HG03378 (cell line): ENCODE results near the gene RAD9A.

Source experiments
- ATAC-seq: cut with Tn5 transposase; IDR thresholded peaks from one replicate; pipeline ENCODE4 v1.9.1; 2021; ENCODE audit warnings: mild to moderate bottlenecking, moderate library complexity; ENCODE audit not compliant: unreplicated experiment

The RAD9A gene

GRCh38 chr11:67391304-67392182, at the start of gene RAD9A:
Gene RAD9A, plus strand, starts transcription at chr11:67391986. Its CDS starts 59 bp downstream, at chr11:67392045.
- no peak for ATAC-seq

GRCh38 chr11:67344264-67344663, 47.5 kb upstream of the RAD9A start:
- no peak for ATAC-seq

DNA sequence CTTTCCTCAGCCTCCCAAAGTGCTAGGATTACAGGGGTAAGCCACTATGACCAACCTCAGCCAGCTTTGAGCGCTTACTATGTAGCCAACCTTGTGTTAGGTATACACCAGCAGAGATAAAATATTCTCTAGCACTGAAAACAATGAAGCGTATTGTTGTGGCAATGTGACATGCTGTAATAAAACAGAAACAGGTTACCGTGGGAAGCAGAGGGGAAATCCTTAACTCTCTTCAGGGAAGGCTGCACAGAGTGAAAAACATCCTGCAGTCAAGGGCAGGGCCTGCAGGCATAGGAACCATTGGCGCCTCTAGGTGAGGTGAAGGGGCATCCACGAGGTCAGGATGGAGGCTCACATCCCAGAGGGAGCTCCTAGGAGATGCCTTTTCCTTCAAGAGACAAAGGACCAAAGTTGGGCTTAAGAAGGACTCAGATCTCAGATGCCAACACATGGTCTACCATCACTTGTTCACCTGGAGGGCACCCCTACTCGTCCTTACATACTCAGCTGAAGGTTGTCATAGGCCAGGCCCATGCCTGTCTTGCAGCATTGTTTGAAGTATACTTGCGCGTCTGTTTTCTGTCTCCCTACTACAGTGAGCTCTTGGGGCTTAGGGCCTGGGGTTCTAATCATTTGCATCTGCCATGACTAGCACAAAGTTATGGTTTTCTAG, 46.4 kb upstream of the RAD9A start:
- no peak for ATAC-seq

GRCh38 chr11:67345920-67346819, 45.6 kb upstream of the RAD9A start:
- no peak for ATAC-seq

DNA sequence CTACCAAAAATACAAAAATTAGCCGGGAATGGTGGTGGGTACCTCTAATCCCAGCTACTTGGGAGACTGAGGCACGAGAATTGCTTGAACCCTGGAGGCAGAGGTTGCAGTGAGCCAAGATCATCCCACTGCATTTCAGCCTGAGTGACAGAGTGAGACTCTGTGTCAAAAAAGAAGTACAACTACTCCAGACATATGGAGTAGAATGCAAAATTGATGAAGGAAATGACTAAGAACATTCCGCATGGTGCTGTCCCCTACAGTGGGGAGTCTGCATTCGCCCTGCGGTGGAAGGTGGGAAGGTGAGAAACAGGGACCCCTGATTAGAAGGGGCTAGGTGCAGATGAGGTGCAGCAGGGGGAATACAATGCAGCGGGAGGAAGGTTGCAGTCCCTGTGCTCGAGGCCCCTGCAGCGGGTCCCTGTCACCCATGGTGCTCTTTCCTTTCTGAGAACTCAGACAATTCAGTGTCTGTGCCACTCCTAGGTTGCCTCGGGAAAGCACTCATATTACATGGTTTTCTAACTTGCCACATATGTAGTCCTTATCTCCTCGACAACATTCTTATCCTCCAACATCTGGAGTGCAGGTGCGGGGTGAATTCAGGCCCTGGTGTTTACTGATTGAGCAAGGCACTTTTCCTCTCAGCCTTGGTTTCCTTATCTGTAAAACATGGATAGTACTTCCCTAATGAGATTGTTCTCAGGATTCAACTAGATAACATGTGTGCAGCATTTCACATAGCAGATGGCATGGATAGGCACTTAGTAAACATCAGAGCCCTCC, 43.6 kb upstream of the RAD9A start:
- no peak for ATAC-seq

- ATAC-seq, result no peak
These were observed 42.8 kb upstream of the RAD9A start for GRCh38 chr11:67349036-67349435.

GRCh38 chr11:67349457-67349856, 42.3 kb upstream of the RAD9A start:
- no peak for ATAC-seq

DNA sequence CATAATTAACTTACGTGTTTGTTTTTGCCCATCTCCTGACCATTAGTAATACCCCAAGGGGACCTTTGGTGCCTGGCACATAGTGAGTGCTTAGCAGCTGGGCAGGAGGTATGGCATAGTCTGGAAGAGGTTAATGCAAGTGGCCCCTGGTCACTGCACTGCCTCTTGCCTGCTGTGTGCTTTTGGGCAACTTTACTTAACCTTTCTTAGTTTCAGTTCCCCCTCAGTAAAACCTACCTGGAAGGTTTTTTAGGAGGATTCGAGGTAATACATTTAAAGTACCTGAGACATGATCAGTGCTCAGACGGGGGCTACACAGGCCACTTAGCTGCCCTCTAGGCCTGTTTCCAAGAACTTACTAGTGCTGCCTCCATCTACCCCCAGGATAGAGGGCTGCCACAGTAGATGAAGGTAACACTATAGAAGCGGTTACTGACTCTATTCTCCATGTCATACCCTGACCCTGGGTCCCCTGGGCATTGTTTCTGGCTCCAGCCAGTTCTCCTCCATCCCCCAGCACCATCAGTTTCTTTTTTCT, 41.8 kb upstream of the RAD9A start:
- no peak for ATAC-seq

GRCh38 chr11:67351275-67352005, 40.3 kb upstream of the RAD9A start:
- ATAC-seq, result no peak

- ATAC-seq, result no peak
These were observed 39.1 kb upstream of the RAD9A start for GRCh38 chr11:67352546-67353316.

GRCh38 chr11:67353317-67354074, 38.3 kb upstream of the RAD9A start, which contains the start of gene POLD4:
Gene POLD4, minus strand, starts transcription at chr11:67353546. Its CDS starts 147 bp downstream, at chr11:67353399.
- peak; percentile 63 for ATAC-seq

GRCh38 chr11:67354075-67355022, 37.4 kb upstream of the RAD9A start:
- ATAC-seq, result peak; percentile 11

DNA sequence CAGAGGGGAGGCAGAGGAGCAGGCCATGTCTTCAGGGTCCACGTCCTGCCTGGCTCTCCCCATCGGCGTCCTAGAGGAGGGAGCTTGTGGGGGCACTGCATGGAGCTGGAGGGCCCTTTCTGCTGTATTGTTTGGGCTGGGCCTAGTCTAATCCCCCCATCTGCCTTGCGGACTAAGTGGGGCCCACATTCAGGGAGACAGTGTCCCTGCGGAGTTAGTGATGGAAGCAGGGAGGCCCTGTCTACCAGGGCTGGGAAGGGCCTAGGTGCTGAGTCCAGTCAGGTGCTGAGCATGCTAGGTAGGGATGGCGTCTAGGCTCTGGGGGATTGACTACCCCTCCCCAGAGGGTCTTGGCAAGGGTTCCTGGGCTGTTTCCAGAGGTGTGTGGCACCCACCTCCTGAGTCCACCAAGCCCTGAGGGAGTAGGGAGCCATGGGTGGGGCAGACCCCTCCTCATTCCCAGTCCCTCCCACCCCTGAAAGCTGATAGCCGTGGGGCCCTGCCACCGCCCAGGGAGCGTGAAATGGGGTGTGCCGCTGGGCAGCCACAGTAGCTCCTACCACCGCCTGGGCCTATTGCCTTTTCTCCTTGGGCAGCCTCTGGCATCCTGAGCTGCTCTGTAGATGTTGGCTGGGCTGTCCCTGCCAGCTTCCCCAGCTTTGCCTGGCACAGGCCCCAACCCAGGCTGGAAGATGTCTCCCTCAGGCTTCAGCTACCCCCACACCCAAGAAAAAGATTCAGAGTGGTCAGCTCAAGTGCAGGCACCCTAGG, 36.6 kb upstream of the RAD9A start:
- ATAC-seq, result no peak

- ATAC-seq, result no peak
These were observed 35.9 kb upstream of the RAD9A start for GRCh38 chr11:67355794-67356386.

GRCh38 chr11:67356387-67356863, 35.4 kb upstream of the RAD9A start:
- ATAC-seq, result no peak
